ENCODE measurements around the gene GBP6.

GRCh38 chr1:89381618-89382017 is 17.8 kb downstream of the GBP6 start:
- TF ChIP-seq EZH2 (IDR thresholded peaks at IDR 0.05; ENCODE audit: borderline replicate concordance, low read depth, low read length, poor library complexity, severe bottlenecking): no peak
- TF ChIP-seq, protein P1, sequence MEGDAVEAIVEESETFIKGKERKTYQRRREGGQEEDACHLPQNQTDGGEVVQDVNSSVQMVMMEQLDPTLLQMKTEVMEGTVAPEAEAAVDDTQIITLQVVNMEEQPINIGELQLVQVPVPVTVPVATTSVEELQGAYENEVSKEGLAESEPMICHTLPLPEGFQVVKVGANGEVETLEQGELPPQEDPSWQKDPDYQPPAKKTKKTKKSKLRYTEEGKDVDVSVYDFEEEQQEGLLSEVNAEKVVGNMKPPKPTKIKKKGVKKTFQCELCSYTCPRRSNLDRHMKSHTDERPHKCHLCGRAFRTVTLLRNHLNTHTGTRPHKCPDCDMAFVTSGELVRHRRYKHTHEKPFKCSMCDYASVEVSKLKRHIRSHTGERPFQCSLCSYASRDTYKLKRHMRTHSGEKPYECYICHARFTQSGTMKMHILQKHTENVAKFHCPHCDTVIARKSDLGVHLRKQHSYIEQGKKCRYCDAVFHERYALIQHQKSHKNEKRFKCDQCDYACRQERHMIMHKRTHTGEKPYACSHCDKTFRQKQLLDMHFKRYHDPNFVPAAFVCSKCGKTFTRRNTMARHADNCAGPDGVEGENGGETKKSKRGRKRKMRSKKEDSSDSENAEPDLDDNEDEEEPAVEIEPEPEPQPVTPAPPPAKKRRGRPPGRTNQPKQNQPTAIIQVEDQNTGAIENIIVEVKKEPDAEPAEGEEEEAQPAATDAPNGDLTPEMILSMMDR (conservative IDR thresholded peaks at IDR 0.05; ENCODE audit: low read depth, low read length): no peak

Measured in A673 (cell line).